Measurements from ENCODE around the gene TUBD1. TPM values are rescaled to one million over a fixed set of nuclear protein-coding genes. Genes with fewer than 3 reads are reported as not detected.

Gene TUBD1
- total RNA-seq, 1 experiment from 2014 or later, result 12.6 TPM

GRCh38 chr17:59812139-59812538 lies 80.6 kb downstream of the TUBD1 start:
- BruUV-seq (replicated peaks), result no TSS peak
- Mint-ChIP-seq H3K36me3 (ENCODE audit: insufficient read depth, unreplicated experiment) (peaks cover 27% of the 10 kb centered on the region), H3K4me3 (ENCODE audit: low read depth, unreplicated experiment) (no peak overlapping the region), H3K27ac (ENCODE audit: unreplicated experiment) (peak overlapping the region; percentile 6), H3K27me3 (ENCODE audit: unreplicated experiment) (no peaks in the 10 kb centered on the region), H3K9me3 (ENCODE audit: low read depth, unreplicated experiment) (no peaks in the 10 kb centered on the region), H3K4me1 (ENCODE audit: low read depth, unreplicated experiment) (peaks cover 18% of the 10 kb centered on the region)
- TF ChIP-seq CTCF (IDR thresholded peaks at IDR 0.05; ENCODE audit: unreplicated experiment), result no peak
- intact Hi-C loops (cut with micrococcal nuclease; ENCODE audit: unreplicated experiment), result no loop called here
- DNase-seq, result no peak
- CTCF ChIA-PET, result no interaction called here

- no peak for DNase-seq
- no peaks in the 10 kb centered on the region for H3K27me3 Mint-ChIP-seq (ENCODE audit: unreplicated experiment)
These were observed 81.5 kb downstream of the TUBD1 start for GRCh38 chr17:59811209-59811608.

GRCh38 chr17:59810894-59811153 lies 81.9 kb downstream of the TUBD1 start:
- TF ChIP-seq CTCF (IDR thresholded peaks at IDR 0.05; ENCODE audit: unreplicated experiment), result no peak
- DNase-seq, result no peak
- peaks cover 14% of the 10 kb centered on the region for H3K4me1 Mint-ChIP-seq (ENCODE audit: low read depth, unreplicated experiment)
- no peaks in the 10 kb centered on the region for H3K27me3 Mint-ChIP-seq (ENCODE audit: unreplicated experiment)
- BruUV-seq (replicated peaks), result no TSS peak
- H3K36me3 Mint-ChIP-seq (ENCODE audit: insufficient read depth, unreplicated experiment), result peaks cover 19% of the 10 kb centered on the region
- CTCF ChIA-PET, result interaction anchor here (0.6 kb wide), 1 partner anchor 51 kb away, joined by 6 read pairs; no protein-coding TSS in a partner anchor
- no peak overlapping the region for H3K27ac Mint-ChIP-seq (ENCODE audit: unreplicated experiment)
- no peak overlapping the region for H3K4me3 Mint-ChIP-seq (ENCODE audit: low read depth, unreplicated experiment)
- intact Hi-C loops (cut with micrococcal nuclease; ENCODE audit: unreplicated experiment), result no loop called here
- H3K9me3 Mint-ChIP-seq (ENCODE audit: low read depth, unreplicated experiment), result no peaks in the 10 kb centered on the region

More at GRCh38 chr17:59811209-59811608, 81.5 kb downstream of the TUBD1 start:
- intact Hi-C loops (cut with micrococcal nuclease; ENCODE audit: unreplicated experiment), result no loop called here
- H3K9me3 Mint-ChIP-seq (ENCODE audit: low read depth, unreplicated experiment), result no peaks in the 10 kb centered on the region
- H3K4me3 Mint-ChIP-seq (ENCODE audit: low read depth, unreplicated experiment), result no peak overlapping the region
- H3K4me1 Mint-ChIP-seq (ENCODE audit: low read depth, unreplicated experiment), result peaks cover 18% of the 10 kb centered on the region
- H3K36me3 Mint-ChIP-seq (ENCODE audit: insufficient read depth, unreplicated experiment), result peaks cover 22% of the 10 kb centered on the region
- CTCF ChIA-PET, result interaction anchor here (0.6 kb wide), 1 partner anchor 51 kb away, joined by 6 read pairs; no protein-coding TSS in a partner anchor
- BruUV-seq (replicated peaks), result no TSS peak
- H3K27ac Mint-ChIP-seq (ENCODE audit: unreplicated experiment), result peak overlapping the region; percentile 6
- TF ChIP-seq CTCF (IDR thresholded peaks at IDR 0.05; ENCODE audit: unreplicated experiment), result no peak

Small RNA genes within 50 kb of the gene (microRNA-seq; reads per million reads assigned to microRNA genes)
- gene MIR21, result 218,758 reads per million, percentile 100 among the genes with 10 or more reads in this experiment

Other genes starting within 250 kb of the TUBD1 start
- gene PTRH2, start 185.5 kb downstream of the TUBD1 start, total RNA-seq (2022), result 29.8 and 32.3 TPM in 2 replicates
- gene VMP1, start 185.3 kb downstream of the TUBD1 start, total RNA-seq (2022), result 306 and 315 TPM in 2 replicates
- 29.9 and 34.5 TPM in 2 replicates for gene RPS6KB1, start 178 bp upstream of the TUBD1 start, total RNA-seq (2022)
- gene RNFT1, start 71.8 kb upstream of the TUBD1 start, total RNA-seq (2022), result 12.8 and 15.0 TPM in 2 replicates
- 8.9 and 13.1 TPM in 2 replicates for gene HEATR6, start 186.0 kb upstream of the TUBD1 start, total RNA-seq (2022)

Data from Calu3 (cell line).